HCT116 (cell line): ENCODE data around the gene GPX7.

Source experiments
- CTCF ChIP-seq, 3 experiments: fragments of 200-600 bp in 1 of 3; sonication (generic) in 1 of 3; IDR thresholded peaks in 2 of 3; conservative IDR thresholded peaks in 1 of 3; 2 replicates each; pipeline ENCODE4 v1.5.1; 2012 to 2017; ENCODE audit warnings: low read depth in 2 of 3, low read length in 2 of 3, antibody characterized with exemption in 1 of 3, borderline replicate concordance in 1 of 3, control low read depth in 1 of 3, mild to moderate bottlenecking in 1 of 3, mixed read lengths in 1 of 3, mixed run types in 1 of 3, moderate library complexity in 1 of 3; ENCODE audit not compliant: insufficient read depth in 1 of 3
- EGR1 ChIP-seq: IDR thresholded peaks from 2 replicates; pipeline ENCODE4 v1.6.1; 2012; ENCODE audit warnings: low read depth
- EZH2 ChIP-seq: fragments of 200-600 bp; sonication (generic); IDR thresholded peaks from 2 replicates; pipeline ENCODE4 v1.6.1; 2017; ENCODE audit warnings: antibody characterized with exemption, mixed run types
- EZH2phosphoT487 ChIP-seq: fragments of 200-600 bp; IDR thresholded peaks from 2 replicates; pipeline ENCODE4 v1.6.1; 2018; ENCODE audit warnings: antibody characterized with exemption, borderline replicate concordance
- JUND ChIP-seq: IDR thresholded peaks from 2 replicates; pipeline ENCODE4 v1.6.1; 2012
- MAX ChIP-seq: IDR thresholded peaks from 2 replicates; pipeline ENCODE4 v1.6.1; 2012
- POLR2A ChIP-seq: IDR thresholded peaks from 2 replicates; pipeline ENCODE4 v1.7.0; 2011; ENCODE audit warnings: borderline replicate concordance; ENCODE audit not compliant: insufficient read depth, insufficient read length; ENCODE audit errors: extremely low read depth
- POLR2AphosphoS5 ChIP-seq: IDR thresholded peaks from 2 replicates; pipeline ENCODE4 v1.6.1; 2011; ENCODE audit warnings: mild to moderate bottlenecking, low read depth, low read length, moderate library complexity
- TCF7L2 ChIP-seq: IDR thresholded peaks from 2 replicates; pipeline ENCODE4 v1.7.0; 2011; ENCODE audit warnings: borderline replicate concordance, inconsistent platforms; ENCODE audit not compliant: insufficient read depth, insufficient read length; ENCODE audit errors: extremely low read depth
- TF ChIP-seq, protein P1 (sequence below): IDR thresholded peaks from 2 replicates; pipeline ENCODE4 v1.6.1; 2012; ENCODE audit warnings: low read depth

DNA sequence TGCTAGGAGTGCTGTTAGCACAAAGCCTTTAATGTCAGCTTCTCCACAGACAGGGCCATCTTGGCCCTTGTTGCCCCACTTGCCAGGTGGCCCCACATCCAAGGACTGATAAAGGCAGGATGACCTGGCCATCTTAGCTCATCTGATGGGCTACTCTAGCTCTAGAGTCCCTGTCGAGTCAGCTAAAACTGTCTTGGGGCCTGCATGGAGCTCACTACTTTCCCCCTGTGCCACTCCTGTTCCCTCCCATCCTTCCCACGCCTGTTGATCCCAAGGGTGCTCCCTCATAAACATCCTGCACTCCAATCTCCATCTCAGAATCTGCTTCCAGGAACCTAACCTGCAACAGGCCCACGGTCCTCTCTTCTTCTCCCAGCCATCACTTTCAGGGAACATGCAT lies 652 bp upstream of the GPX7 start:
- no peak for TF ChIP-seq CTCF (IDR thresholded peaks at IDR 0.05 in 2 of 3, conservative IDR thresholded peaks at IDR 0.05 in 1 of 3; ENCODE audit: borderline replicate concordance in 1 of 3, insufficient read depth in 1 of 3, low read depth in 2 of 3, low read length in 2 of 3)
- no peak for TF ChIP-seq POLR2A
- no peak for TF ChIP-seq EZH2phosphoT487
- TF ChIP-seq TCF7L2, result no peak
- TF ChIP-seq, protein P1, sequence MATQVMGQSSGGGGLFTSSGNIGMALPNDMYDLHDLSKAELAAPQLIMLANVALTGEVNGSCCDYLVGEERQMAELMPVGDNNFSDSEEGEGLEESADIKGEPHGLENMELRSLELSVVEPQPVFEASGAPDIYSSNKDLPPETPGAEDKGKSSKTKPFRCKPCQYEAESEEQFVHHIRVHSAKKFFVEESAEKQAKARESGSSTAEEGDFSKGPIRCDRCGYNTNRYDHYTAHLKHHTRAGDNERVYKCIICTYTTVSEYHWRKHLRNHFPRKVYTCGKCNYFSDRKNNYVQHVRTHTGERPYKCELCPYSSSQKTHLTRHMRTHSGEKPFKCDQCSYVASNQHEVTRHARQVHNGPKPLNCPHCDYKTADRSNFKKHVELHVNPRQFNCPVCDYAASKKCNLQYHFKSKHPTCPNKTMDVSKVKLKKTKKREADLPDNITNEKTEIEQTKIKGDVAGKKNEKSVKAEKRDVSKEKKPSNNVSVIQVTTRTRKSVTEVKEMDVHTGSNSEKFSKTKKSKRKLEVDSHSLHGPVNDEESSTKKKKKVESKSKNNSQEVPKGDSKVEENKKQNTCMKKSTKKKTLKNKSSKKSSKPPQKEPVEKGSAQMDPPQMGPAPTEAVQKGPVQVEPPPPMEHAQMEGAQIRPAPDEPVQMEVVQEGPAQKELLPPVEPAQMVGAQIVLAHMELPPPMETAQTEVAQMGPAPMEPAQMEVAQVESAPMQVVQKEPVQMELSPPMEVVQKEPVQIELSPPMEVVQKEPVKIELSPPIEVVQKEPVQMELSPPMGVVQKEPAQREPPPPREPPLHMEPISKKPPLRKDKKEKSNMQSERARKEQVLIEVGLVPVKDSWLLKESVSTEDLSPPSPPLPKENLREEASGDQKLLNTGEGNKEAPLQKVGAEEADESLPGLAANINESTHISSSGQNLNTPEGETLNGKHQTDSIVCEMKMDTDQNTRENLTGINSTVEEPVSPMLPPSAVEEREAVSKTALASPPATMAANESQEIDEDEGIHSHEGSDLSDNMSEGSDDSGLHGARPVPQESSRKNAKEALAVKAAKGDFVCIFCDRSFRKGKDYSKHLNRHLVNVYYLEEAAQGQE, result no peak
- no peak for TF ChIP-seq MAX
- TF ChIP-seq POLR2AphosphoS5, result no peak
- no peak for TF ChIP-seq JUND
- TF ChIP-seq EGR1, result no peak
- TF ChIP-seq EZH2, result no peak
